HL-60 (cell line): Measurements from ENCODE around the gene MYOM3.

ENCODE experiments used
- DNase-seq, 2 experiments: peaks; one replicate each; pipeline ENCODE4 v3.0.0-alpha.2; 2010 to 2020; ENCODE audit warnings: low read depth in 1 of 2, low spot score in 1 of 2
- H3K27ac ChIP-seq: fragments of 250-450 bp; sonication (Bioruptor Pico); replicated peaks from 2 replicates; pipeline ENCODE4 v1.5.1; 2020; ENCODE audit warnings: mild to moderate bottlenecking, moderate library complexity
- H3K27me3 ChIP-seq: fragments of 250-450 bp; sonication (Bioruptor Pico); 2 replicates; pipeline ENCODE4 v1.5.1; 2021; ENCODE audit warnings: mild to moderate bottlenecking, moderate library complexity; ENCODE audit not compliant: insufficient read depth, poor library complexity, severe bottlenecking
- H3K4me3 ChIP-seq: replicated peaks from 2 replicates; pipeline ENCODE4 v1.5.1; 2011; ENCODE audit warnings: mild to moderate bottlenecking, control low read depth, low read length; ENCODE audit not compliant: insufficient read depth
- CTCF ChIP-seq: IDR thresholded peaks from one replicate; pipeline ENCODE4 v1.5.1; 2011; ENCODE audit warnings: low read length, control low read depth, inconsistent platforms; ENCODE audit not compliant: insufficient read depth
- GABPA ChIP-seq: IDR thresholded peaks from 2 replicates; pipeline ENCODE4 v1.6.1; 2012; ENCODE audit warnings: low read depth
- POLR2AphosphoS5 ChIP-seq: IDR thresholded peaks from 2 replicates; pipeline ENCODE4 v1.6.1; 2012; ENCODE audit warnings: low read depth
- REST ChIP-seq: IDR thresholded peaks from 2 replicates; pipeline ENCODE4 v1.6.1; 2012; ENCODE audit warnings: low read depth; ENCODE audit not compliant: insufficient replicate concordance
- SPI1 ChIP-seq: IDR thresholded peaks from 2 replicates; pipeline ENCODE4 v1.6.1; 2012; ENCODE audit warnings: low read depth, mild to moderate bottlenecking, borderline replicate concordance

MYOM3 gene

GRCh38 chr1:24086466-24086865 is 25.5 kb downstream of the MYOM3 start:
- Histone ChIP-seq H3K4me3 (no peak overlapping the region), H3K27me3 (no peaks in the 10 kb centered on the region), H3K27ac (no peak overlapping the region)
- TF ChIP-seq CTCF (no peak), SPI1 (no peak)
- no peak for DNase-seq

- Histone ChIP-seq H3K27me3 (no peaks in the 10 kb centered on the region), H3K4me3 (no peak overlapping the region), H3K27ac (no peak overlapping the region)
- TF ChIP-seq CTCF = no peak
- no peak for TF ChIP-seq GABPA
- no peak for TF ChIP-seq SPI1
- no peak for TF ChIP-seq REST
- TF ChIP-seq POLR2AphosphoS5 = no peak
- no peak for DNase-seq
Observed at GRCh38 chr1:24085546-24085945, 26.4 kb downstream of the MYOM3 start.

GRCh38 chr1:24085007-24085406 is 26.9 kb downstream of the MYOM3 start:
- H3K27me3 ChIP-seq = no peaks in the 10 kb centered on the region
- no peak for TF ChIP-seq CTCF
- TF ChIP-seq GABPA = no peak
- no peak for TF ChIP-seq POLR2AphosphoS5
- TF ChIP-seq SPI1 = no peak
- TF ChIP-seq REST = no peak

GRCh38 chr1:24084050-24084449 is 27.9 kb downstream of the MYOM3 start:
- TF ChIP-seq POLR2AphosphoS5 (no peak), SPI1 (no peak), GABPA (no peak), CTCF (no peak), REST (no peak)
- no peak overlapping the region for H3K27ac ChIP-seq

More at GRCh38 chr1:24085007-24085406, 26.9 kb downstream of the MYOM3 start:
- Histone ChIP-seq H3K27ac (no peak overlapping the region), H3K4me3 (no peak overlapping the region)
- no peak for DNase-seq

More at GRCh38 chr1:24084050-24084449, 27.9 kb downstream of the MYOM3 start:
- H3K4me3 ChIP-seq = no peak overlapping the region
- no peaks in the 10 kb centered on the region for H3K27me3 ChIP-seq
- DNase-seq = no peak
